GM19324 (cell line): ENCODE data around the gene SOCS1.

Experiments
- ATAC-seq: cut with Tn5 transposase; IDR thresholded peaks from one replicate; pipeline ENCODE4 v1.9.1; 2021; ENCODE audit warnings: mild to moderate bottlenecking, moderate library complexity; ENCODE audit not compliant: unreplicated experiment, low FRiP score

Gene SOCS1

DNA sequence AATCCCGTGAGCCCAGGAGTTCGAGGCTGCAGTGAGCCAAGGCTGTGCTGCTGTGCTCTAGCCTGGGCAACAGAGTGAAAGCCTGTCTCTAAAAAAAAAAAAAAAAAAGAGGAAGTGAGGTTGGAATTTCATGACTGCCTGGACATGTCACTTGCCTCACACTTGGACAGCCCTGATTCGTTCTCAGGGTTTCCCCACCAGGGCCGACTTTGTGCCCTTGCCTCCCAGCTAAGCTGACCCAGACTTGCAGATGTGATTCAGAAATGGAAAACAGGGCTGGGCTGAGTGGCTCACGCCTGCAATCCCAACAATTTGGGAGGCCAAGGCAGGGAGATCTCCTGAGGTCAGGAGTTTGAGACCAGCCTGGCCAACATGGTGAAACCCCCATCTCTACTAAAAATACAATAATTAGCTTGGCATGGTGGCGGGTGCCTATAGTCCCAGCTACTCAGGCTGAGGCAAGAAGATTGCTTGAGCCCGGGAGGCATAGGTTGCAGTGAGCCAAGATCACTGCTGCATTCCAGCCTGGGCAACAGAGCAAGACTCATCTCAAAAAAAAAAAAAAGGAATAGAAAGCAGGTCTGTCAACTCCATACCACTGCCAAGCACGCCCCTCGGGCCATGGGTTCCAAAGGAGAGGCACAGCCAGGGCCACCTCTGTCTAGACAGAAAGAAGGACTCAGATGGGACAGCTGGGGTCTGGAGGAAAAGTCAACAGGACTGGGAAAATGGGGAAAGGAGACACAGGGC, 46.9 kb downstream of the SOCS1 start:
- ATAC-seq, result no peak

DNA sequence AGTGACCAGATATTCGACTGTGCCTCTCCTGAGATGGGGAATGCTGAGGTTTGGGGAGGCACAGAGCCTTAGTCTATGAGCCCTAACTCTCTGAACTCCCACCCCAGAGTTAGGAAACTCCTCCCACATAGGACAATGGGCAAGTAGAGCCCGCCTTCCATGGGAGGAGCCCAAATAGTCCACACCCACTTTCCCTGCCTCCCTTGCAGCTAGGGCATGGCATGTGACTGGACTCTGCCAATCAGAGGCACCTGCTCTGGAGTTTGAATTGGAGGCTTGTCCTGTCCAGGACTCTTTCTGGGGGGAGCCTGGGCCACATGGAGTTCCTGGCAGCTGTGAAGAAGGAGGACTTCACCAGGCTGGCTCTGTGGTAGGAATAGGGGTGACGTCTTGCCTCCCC, 48.4 kb downstream of the SOCS1 start:
- ATAC-seq, result no peak

DNA sequence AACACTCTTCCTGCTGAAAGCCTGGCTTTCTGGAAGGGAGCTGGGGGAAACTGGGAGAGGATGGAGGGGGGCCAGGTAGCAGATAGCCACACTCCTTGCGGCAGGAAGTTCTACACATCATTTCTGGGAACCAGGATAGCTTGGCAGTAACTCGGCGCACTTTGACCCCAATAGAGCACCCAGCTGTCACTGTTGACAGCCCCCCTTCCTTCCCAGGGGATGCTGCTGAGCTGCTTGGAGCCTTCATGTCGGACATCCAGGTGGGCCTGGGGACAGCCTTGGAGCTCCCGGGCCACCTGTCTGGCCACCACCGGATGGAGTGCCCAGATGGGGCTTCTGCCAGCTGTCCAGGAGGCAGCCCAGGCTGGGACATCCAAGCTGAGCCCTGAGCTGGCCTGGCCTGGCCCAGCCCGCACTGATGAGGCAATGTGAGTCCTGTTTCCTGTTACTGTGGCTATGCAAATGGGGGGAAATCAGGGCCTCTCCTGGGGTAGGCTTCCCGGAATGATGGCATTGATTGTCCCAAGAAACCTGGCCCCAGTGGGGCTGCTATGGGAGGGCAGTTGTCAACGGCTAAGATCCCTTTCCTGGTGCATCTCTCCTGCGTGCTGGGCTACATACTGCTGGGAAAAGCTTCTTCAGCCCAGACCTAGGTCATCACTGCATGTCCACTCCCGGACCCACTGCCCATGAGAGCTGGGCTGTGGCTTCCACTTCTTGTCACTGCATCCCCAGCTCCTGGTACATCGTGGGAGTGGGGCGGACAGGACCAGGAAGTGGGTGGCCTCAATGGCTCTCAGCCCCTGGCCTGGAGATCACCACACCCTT, 50.0 kb downstream of the SOCS1 start:
- no peak for ATAC-seq

DNA sequence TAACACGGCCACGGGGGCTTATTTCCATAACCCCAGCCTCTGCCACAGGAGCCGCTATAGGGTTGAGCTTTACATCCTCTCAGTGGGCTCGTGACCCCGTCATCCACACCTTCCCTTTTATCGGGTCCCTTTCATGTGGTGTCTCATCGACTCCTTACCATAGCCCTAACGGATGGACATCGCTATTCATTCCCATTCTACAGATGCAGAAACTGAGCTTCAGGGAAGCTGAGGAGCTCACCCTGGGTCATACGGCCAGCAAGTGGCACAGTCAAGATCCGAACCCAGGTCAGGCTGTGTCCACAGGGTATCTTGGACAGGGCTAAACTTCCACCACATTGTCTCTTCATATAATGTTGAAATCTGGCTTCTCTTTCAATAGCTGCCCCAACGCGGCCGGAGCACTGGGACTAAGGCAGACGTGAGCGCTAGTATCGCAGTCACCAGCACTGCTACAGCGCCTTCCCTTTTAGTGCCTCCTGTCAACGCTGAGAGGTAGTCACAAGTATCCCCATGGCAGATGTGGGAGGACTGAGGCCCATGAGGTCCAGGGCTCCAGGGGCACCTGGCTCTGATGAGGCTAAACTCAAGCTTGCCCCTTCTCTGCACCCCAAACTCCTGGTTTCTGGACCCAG, 50.8 kb downstream of the SOCS1 start:
- ATAC-seq, result no peak

DNA sequence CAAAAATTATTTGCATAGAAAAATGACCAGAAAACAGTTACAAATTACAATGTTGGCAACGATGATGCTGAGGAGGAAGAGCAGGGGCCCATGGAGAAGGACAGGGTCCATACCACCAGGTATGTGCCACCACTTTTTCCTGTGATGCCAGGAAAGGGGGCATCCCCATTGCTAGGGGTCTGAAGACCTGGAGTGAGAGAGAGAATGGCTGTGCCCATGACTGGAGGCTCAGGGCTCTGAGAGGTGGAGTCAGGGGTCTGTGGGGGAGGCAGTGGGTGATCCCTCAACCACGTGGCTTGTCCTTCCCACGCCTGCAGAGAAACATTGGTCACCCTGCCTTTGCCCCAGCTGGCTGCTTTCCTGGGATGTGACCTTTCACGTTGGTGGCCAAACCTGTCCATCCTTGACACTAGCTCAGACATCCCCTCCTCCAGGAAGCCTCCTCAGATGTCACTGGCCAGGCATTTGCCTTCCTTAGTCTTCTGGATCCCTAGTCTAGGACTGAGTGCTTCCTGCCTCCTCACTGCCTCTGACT, 51.4 kb downstream of the SOCS1 start:
- ATAC-seq, result no peak
